GM21526 (cell line): ENCODE data around the gene SDHC.
"Not testable (repeated sequence)": the region's sequence is repeated elsewhere in the genome, so short reads cannot be mapped to it uniquely, and the experiment has no call there.

Experiments used
- ATAC-seq: cut with Tn5 transposase; IDR thresholded peaks from one replicate; pipeline ENCODE4 v1.9.1; 2021; ENCODE audit warnings: moderate library complexity; ENCODE audit not compliant: unreplicated experiment, low FRiP score

Gene SDHC

GRCh38 chr1:161381707-161382106 is 67.5 kb downstream of the SDHC start:
- ATAC-seq, result no peak

GRCh38 chr1:161382214-161383019 is 68.2 kb downstream of the SDHC start:
- no peak for ATAC-seq

- ATAC-seq, result no peak
Measured at GRCh38 chr1:161388639-161389038, 74.5 kb downstream of the SDHC start.

GRCh38 chr1:161389158-161389557 is 75.0 kb downstream of the SDHC start:
- not testable (repeated sequence) for ATAC-seq

- peak; percentile 66 for ATAC-seq
Measured at GRCh38 chr1:161389691-161390558, 75.7 kb downstream of the SDHC start.

- peak; percentile 4 for ATAC-seq
Measured at GRCh38 chr1:161390559-161390858, 76.3 kb downstream of the SDHC start.

- ATAC-seq, result not testable (repeated sequence)
Measured at GRCh38 chr1:161391136-161391535, 77.0 kb downstream of the SDHC start.

GRCh38 chr1:161391611-161392010 is 77.4 kb downstream of the SDHC start:
- no peak for ATAC-seq

- no peak for ATAC-seq
Measured at GRCh38 chr1:161393151-161393550, 79.0 kb downstream of the SDHC start.

GRCh38 chr1:161397038-161397437 is 82.9 kb downstream of the SDHC start:
- not testable (repeated sequence) for ATAC-seq

GRCh38 chr1:161398900-161399256 is 84.7 kb downstream of the SDHC start:
- ATAC-seq, result no peak

GRCh38 chr1:161399257-161399998 is 85.2 kb downstream of the SDHC start:
- peak; percentile 58 for ATAC-seq

- no peak for ATAC-seq
Measured at GRCh38 chr1:161402446-161402845, 88.3 kb downstream of the SDHC start.

- no peak for ATAC-seq
Measured at GRCh38 chr1:161404051-161404597, 89.9 kb downstream of the SDHC start.

- not testable (repeated sequence) for ATAC-seq
Measured at GRCh38 chr1:161406551-161406950, 92.4 kb downstream of the SDHC start.

GRCh38 chr1:161407451-161407985 is 93.3 kb downstream of the SDHC start:
- no peak for ATAC-seq

GRCh38 chr1:161408429-161409052 is 94.4 kb downstream of the SDHC start:
- ATAC-seq, result no peak

- not testable (repeated sequence) for ATAC-seq
Measured at GRCh38 chr1:161409848-161410635, 95.9 kb downstream of the SDHC start.

GRCh38 chr1:161410636-161410970 is 96.4 kb downstream of the SDHC start:
- ATAC-seq, result not testable (repeated sequence)
